ENCODE measurements around the gene PDE4C. TPM values are rescaled to one million over a fixed set of nuclear protein-coding genes. Genes with fewer than 3 reads are reported as not detected.
A peak's percentile ranks its signal among the peaks of the same experiment; 100 is the strongest.

PDE4C gene
- total RNA-seq, 1 donor from 2014 or later: 0.47 TPM

- no peak for DNase-seq
These were observed 28.6 kb upstream of the PDE4C start for GRCh38 chr19:18254546-18255503.

GRCh38 chr19:18253716-18254115 lies 27.5 kb upstream of the PDE4C start:
- no peak for DNase-seq

- DNase-seq: no peak
These were observed 26.9 kb upstream of the PDE4C start for GRCh38 chr19:18253130-18253529.

GRCh38 chr19:18252370-18252717 lies 26.1 kb upstream of the PDE4C start:
- no peak for DNase-seq

- DNase-seq: peak; percentile 47
These were observed 25.5 kb upstream of the PDE4C start for GRCh38 chr19:18251587-18252369.

- DNase-seq: no peak
These were observed 23.6 kb upstream of the PDE4C start for GRCh38 chr19:18249834-18250233.

- no peak for DNase-seq
These were observed 19.1 kb upstream of the PDE4C start for GRCh38 chr19:18245297-18245696.

GRCh38 chr19:18239303-18239702 lies 13.1 kb upstream of the PDE4C start:
- DNase-seq: no peak

- DNase-seq: no peak
These were observed 8.0 kb upstream of the PDE4C start for GRCh38 chr19:18234194-18234593.

- DNase-seq: no peak
These were observed 7.1 kb upstream of the PDE4C start for GRCh38 chr19:18233224-18233825.

- DNase-seq: no peak
These were observed 6.4 kb upstream of the PDE4C start for GRCh38 chr19:18232540-18233223.

- no peak for DNase-seq
These were observed 5.5 kb upstream of the PDE4C start for GRCh38 chr19:18231775-18232174.

- DNase-seq: no peak
These were observed 4.9 kb upstream of the PDE4C start for GRCh38 chr19:18230941-18231734.

GRCh38 chr19:18229915-18230314 lies 3.7 kb upstream of the PDE4C start:
- DNase-seq: no peak

- no peak for DNase-seq
These were observed 3.2 kb upstream of the PDE4C start for GRCh38 chr19:18229474-18229873.

GRCh38 chr19:18227781-18228271 lies 1.6 kb upstream of the PDE4C start:
- no peak for DNase-seq

GRCh38 chr19:18226956-18227780 lies 930 bp upstream of the PDE4C start:
- no peak for DNase-seq

- no peak for DNase-seq
These were observed 910 bp downstream of the PDE4C start for GRCh38 chr19:18225355-18225701.

- DNase-seq: peak; percentile 66
These were observed 1.5 kb downstream of the PDE4C start for GRCh38 chr19:18224525-18225354.

Data from occipital lobe (tissue), 2 donors.